Aorta (tissue), 5 donors: ENCODE results near the gene SLC5A6. TPM values are rescaled to one million over a fixed set of nuclear protein-coding genes. Genes with fewer than 3 reads are reported as not detected.

ENCODE experiments used
- ATAC-seq: fragments of 200-7000 bp; cut with Tn5 transposase; one replicate; pipeline ENCODE4 v1.9.1; 2022; ENCODE audit warnings: moderate library complexity; ENCODE audit not compliant: low FRiP score
- DNase-seq, 2 donors: peaks; one replicate each; pipeline ENCODE4 v3.0.0-alpha.2; 2020
- H3K27ac ChIP-seq, 2 donors: one replicate each; pipeline ENCODE4 v1.5.1; 2013; ENCODE audit warnings: low read length in 2 of 2, mild to moderate bottlenecking in 2 of 2, moderate library complexity in 2 of 2, control low read depth in 1 of 2, inconsistent platforms in 1 of 2, low read depth in 1 of 2
- H3K27me3 ChIP-seq, 2 donors: one replicate each; pipeline ENCODE4 v1.6.1; 2013; ENCODE audit warnings: control low read depth in 1 of 2, low read length in 1 of 2, mild to moderate bottlenecking in 1 of 2, moderate library complexity in 1 of 2; ENCODE audit not compliant: insufficient read depth in 2 of 2, control insufficient read depth in 1 of 2
- H3K36me3 ChIP-seq, 2 donors: one replicate each; pipeline ENCODE4 v1.6.1; 2013; ENCODE audit warnings: control low read depth in 1 of 2, low read length in 1 of 2, mild to moderate bottlenecking in 1 of 2; ENCODE audit not compliant: insufficient read depth in 2 of 2, control insufficient read depth in 1 of 2
- H3K4me1 ChIP-seq, 2 donors: one replicate each; pipeline ENCODE4 v1.6.1; 2013; ENCODE audit warnings: low read length in 2 of 2, control low read depth in 1 of 2, mild to moderate bottlenecking in 1 of 2, moderate library complexity in 1 of 2; ENCODE audit not compliant: insufficient read depth in 2 of 2, control insufficient read depth in 1 of 2
- H3K4me3 ChIP-seq, 2 donors: one replicate each; pipeline ENCODE4 v1.5.1; 2013; ENCODE audit warnings: low read length in 2 of 2, control low read depth in 1 of 2, mild to moderate bottlenecking in 1 of 2
- H3K9me3 ChIP-seq: one replicate; pipeline ENCODE4 v1.6.1; 2013; ENCODE audit warnings: mild to moderate bottlenecking, low read length; ENCODE audit not compliant: control insufficient read depth
- WGBS, 2 donors: extraction: QIAGEN DNeasy Blood & Tissue Kit; methylation state at CpG; one replicate each; pipeline ENCODE4 v1.1.7; 2013; 5-methylcytosine and 5-hydroxymethylcytosine counted together
- intact Hi-C, 2 donors: fragments of 100-400 bp; cut with DNase I; formaldehyde crosslinking; loops; one replicate each; pipeline versions ENCODE4 v1.14.2 to v1.15.0; 2022
- polyA plus RNA-seq, 2 donors: library from polyadenylated mRNA; stranded (reverse); fragments of 200-250 nt; gene quantifications; one replicate each; pipeline ENCODE4 v1.2.3, GENCODE V29; 2013
- total RNA-seq, 2 donors: library from RNA; stranded (reverse); fragmentation: NEBNext Ultra II Directional; extraction: Animal tissue kit (Norgen Biotek cat#: 25700); gene quantifications; one replicate each; pipeline ENCODE4 v1.2.1, GENCODE V29; 2021
- donor health status: healthy with polysubstance abuse.
- donor health status: Bipolar disorder and iron deficiency.
- donor health status: DM: no; HTN: no; CAD: no.
- donor health status: DM: no; HTN: no; CAD: no.
- donor health status: DM: yes; HTN: yes; CAD: no.

The SLC5A6 gene
- total and polyA plus RNA-seq, 4 donors: 16.4 to 24.7 (median 19.6) TPM

DNA sequence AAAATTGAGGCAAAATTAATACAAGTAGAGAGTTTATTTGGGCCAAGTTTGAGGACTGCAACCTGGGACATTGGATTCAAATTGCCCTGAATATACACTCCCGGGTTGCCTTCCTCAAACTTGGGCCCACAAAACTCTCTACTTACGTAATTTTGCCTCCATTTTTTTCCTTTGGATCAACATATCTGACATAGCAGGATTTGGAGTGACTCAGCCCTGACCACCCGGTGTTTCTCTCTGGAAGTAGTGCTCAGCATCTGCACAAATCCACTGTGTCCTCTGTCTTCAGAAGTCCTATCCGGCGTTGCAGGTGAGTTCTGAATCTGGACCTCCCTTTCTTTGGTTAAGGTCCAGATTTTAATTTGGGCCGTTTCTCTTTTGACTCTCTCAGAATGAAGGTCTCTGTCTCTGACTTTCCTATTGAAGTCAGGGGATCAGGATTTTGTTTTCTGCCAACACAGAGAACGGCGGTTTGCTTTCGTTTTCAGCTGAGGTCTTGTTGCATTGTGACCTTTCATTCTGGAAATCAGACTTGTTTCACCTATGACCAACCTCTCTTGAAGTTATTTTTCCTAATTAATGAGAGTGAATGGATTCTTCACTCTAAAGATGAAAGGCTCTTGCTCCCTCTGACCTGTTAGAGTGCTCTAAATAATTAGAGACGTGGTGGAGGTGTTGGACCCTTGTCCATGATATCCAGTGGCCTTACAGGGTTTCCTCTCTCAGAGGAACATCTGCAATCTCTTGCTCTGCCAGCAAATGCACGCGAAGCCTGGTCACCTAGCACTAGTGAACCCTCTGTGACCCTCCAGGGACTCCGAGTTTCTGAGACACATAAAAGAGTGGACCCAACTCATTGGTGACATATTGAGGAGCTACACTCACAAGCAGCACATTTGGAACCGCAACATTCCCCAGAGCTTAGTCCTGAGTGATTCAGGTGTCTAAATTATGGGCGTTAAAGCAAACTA lies 49.6 kb downstream of the SLC5A6 start:
- Histone ChIP-seq H3K4me1 (no peaks in the 10 kb centered on the region), H3K4me3 (no peak overlapping the region), H3K36me3 (no peaks in the 10 kb centered on the region), H3K27me3 (no peaks in the 10 kb centered on the region), H3K27ac (no peak overlapping the region), H3K9me3 (no peaks in the 10 kb centered on the region)
- WGBS, 2 donors: 82 to 83% methylated on average over 15 of the region's 15 CpGs
- DNase-seq (no peak), ATAC-seq (no peak)
- intact Hi-C loops: no loop called here

- no peak overlapping the region for H3K4me3 ChIP-seq
- no peaks in the 10 kb centered on the region for H3K36me3 ChIP-seq
- H3K27ac ChIP-seq: no peak overlapping the region
- intact Hi-C loops: no loop called here
- ATAC-seq: no peak
- 79 to 88% methylated on average over 9 of the region's 9 CpGs for WGBS, 2 donors
- H3K9me3 ChIP-seq: no peaks in the 10 kb centered on the region
- no peaks in the 10 kb centered on the region for H3K4me1 ChIP-seq
- DNase-seq: no peak
- no peaks in the 10 kb centered on the region for H3K27me3 ChIP-seq
Measured at GRCh38 chr2:27160191-27160590, 51.9 kb downstream of the SLC5A6 start.

- Histone ChIP-seq H3K9me3 (no peaks in the 10 kb centered on the region), H3K36me3 (no peaks in the 10 kb centered on the region), H3K27ac (no peak overlapping the region), H3K4me1 (no peaks in the 10 kb centered on the region), H3K4me3 (no peak overlapping the region), H3K27me3 (no peaks in the 10 kb centered on the region)
- ATAC-seq (no peak), DNase-seq (no peak)
- WGBS, 2 donors: 62 to 71% methylated on average over 6 of the region's 6 CpGs
- intact Hi-C loops: no loop called here
Measured at GRCh38 chr2:27159271-27159670, 52.8 kb downstream of the SLC5A6 start.

- no peaks in the 10 kb centered on the region for H3K4me1 ChIP-seq
- no peak overlapping the region for H3K27ac ChIP-seq
- no peaks in the 10 kb centered on the region for H3K36me3 ChIP-seq
- no peak overlapping the region for H3K4me3 ChIP-seq
- 74% methylated on average over 6 of the region's 6 CpGs for WGBS, 2 donors
- no peaks in the 10 kb centered on the region for H3K9me3 ChIP-seq
- H3K27me3 ChIP-seq: no peaks in the 10 kb centered on the region
- DNase-seq (no peak), ATAC-seq (no peak)
- intact Hi-C loops: no loop called here
Measured at GRCh38 chr2:27158468-27158867, 53.6 kb downstream of the SLC5A6 start.

DNA sequence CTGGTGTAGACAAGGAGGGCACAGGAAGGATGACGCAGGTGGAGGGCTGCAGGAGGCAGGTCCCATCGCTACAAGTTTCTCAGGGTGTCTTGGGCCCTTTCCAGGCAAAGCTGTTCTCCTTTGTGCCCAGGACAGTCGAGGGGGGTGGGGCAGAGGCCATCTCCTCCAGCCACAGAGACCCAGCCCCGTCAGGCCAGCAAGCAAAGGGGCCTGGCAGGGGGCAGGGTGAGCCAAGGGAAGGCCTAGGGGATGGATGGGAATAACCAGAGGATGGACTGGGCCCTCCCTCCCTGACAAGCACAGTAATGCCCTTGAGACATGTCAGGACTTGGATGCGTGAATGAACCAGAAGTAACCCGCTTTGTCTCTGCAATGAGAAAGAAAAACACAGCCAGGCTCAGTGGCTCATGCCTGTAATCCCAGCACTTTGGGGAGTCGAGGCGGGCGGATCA lies 57.0 kb downstream of the SLC5A6 start:
- intact Hi-C loops: no loop called here
- 80 to 84% methylated on average over 9 of the region's 9 CpGs for WGBS, 2 donors
- no peak for ATAC-seq

GRCh38 chr2:27154488-27154887 lies 57.6 kb downstream of the SLC5A6 start:
- DNase-seq (no peak), ATAC-seq (no peak)
- Histone ChIP-seq H3K27me3 (no peaks in the 10 kb centered on the region), H3K27ac (no peak overlapping the region), H3K36me3 (no peaks in the 10 kb centered on the region), H3K9me3 (no peaks in the 10 kb centered on the region), H3K4me3 (no peak overlapping the region), H3K4me1 (no peaks in the 10 kb centered on the region)
- WGBS, 2 donors: 65 to 74% methylated on average over 6 of the region's 6 CpGs
- intact Hi-C loops: no loop called here

More for the DNA sequence above, 57.0 kb downstream of the SLC5A6 start:
- DNase-seq: no peak
- H3K4me1 ChIP-seq: no peaks in the 10 kb centered on the region
- H3K9me3 ChIP-seq: no peaks in the 10 kb centered on the region
- no peak overlapping the region for H3K4me3 ChIP-seq
- no peaks in the 10 kb centered on the region for H3K36me3 ChIP-seq
- no peaks in the 10 kb centered on the region for H3K27me3 ChIP-seq
- H3K27ac ChIP-seq: no peak overlapping the region

DNA sequence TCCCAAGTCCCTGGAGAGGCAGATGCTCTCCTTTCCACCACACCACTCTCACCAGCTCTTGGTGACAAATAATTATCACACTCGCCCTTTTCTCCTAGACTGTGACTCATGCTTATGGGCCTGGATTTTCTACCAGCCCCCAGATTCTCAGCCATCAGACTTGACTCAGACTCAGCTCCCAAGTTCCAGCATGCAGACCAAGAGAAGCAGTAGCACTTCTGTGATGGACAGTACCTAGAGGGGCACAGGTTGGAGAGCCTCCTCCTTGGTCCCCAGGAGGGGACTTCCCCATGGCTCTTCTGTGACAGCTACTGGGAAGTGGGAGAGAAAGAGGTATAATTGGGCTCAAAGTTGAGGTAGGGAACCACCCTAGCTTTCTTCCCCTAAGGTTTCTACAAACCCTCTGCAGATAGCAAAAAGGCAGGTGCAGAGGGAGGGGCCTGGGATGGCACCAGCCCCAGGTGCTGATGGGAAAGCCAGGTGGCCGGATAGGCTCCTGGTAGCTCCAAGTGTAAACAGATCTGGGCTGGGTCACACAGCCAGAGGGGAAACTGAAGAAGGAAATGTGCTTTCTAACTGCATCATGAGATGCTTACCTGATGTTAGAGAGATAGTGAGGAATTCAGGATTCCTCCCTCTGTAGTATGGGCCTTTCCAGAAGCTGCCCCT lies 59.1 kb downstream of the SLC5A6 start:
- no peaks in the 10 kb centered on the region for H3K36me3 ChIP-seq
- H3K4me3 ChIP-seq: no peak overlapping the region
- H3K27ac ChIP-seq: no peak overlapping the region
- no peaks in the 10 kb centered on the region for H3K9me3 ChIP-seq
- intact Hi-C loops: no loop called here
- no peak for DNase-seq
- no peaks in the 10 kb centered on the region for H3K4me1 ChIP-seq
- WGBS, 2 donors: 75 to 77% methylated on average over 2 of the region's 2 CpGs
- H3K27me3 ChIP-seq: no peaks in the 10 kb centered on the region
- no peak for ATAC-seq

DNA sequence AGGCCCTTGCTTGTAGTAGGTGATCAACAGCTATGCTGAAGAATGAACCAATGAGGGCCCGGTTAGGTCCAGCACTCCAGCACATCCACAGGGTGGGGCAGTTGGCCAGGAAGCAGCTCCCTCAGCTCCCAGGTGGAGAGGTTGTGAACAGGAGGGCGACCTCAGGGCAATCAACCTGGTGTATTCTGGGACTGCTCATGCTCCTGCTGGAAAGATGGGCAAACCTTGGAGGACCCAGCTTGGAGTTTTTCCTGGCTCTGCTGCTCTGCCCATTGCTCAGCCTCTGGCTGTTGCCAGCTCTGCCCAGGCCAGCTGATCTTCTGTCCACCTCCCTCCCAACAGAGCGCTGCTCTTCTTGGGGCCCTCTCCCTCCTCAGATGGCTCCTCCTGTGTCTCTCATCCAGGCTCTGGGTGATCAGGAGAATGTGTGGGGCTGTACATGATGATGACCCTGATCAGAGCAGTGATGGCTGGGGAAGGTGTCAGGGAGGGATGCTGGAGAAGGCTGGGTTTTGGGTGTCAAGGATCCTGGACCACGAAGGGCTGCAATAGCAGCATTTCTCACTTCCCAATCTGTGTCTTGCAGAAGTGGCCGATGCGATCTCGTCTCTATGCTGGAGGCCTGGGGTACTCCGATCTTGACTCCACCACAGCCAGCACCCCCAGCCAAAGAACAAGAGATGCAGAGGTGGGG lies 59.8 kb downstream of the SLC5A6 start:
- ATAC-seq (no peak), DNase-seq (no peak)
- Histone ChIP-seq H3K27ac (no peak overlapping the region), H3K4me3 (no peak overlapping the region), H3K4me1 (no peaks in the 10 kb centered on the region), H3K9me3 (no peaks in the 10 kb centered on the region), H3K36me3 (no peaks in the 10 kb centered on the region), H3K27me3 (no peaks in the 10 kb centered on the region)
- WGBS, 2 donors: 87 to 89% methylated on average over 8 of the region's 8 CpGs
- intact Hi-C loops: no loop called here
